NCI-H2107 treated with DMSO at 0.1 percent for 48 hours (cell line): ENCODE data around the gene BTBD2.
"Not testable (repeated sequence)": the region's sequence is repeated elsewhere in the genome, so short reads cannot be mapped to it uniquely, and the experiment has no call there.

Experiments
- DNase-seq: peaks from one replicate; lab custom pipeline; 2025; ENCODE audit not compliant: unreplicated experiment; lab: John Stamatoyannopoulos, UW

Gene BTBD2

GRCh38 chr19:2040647-2041432 is 25.3 kb upstream of the BTBD2 start:
- no peak for DNase-seq

GRCh38 chr19:2039959-2040646 is 24.6 kb upstream of the BTBD2 start:
- no peak for DNase-seq

GRCh38 chr19:2039089-2039958 is 23.8 kb upstream of the BTBD2 start:
- DNase-seq, result no peak

- DNase-seq, result no peak
Observed at GRCh38 chr19:2038284-2039088, 23.0 kb upstream of the BTBD2 start.

DNA sequence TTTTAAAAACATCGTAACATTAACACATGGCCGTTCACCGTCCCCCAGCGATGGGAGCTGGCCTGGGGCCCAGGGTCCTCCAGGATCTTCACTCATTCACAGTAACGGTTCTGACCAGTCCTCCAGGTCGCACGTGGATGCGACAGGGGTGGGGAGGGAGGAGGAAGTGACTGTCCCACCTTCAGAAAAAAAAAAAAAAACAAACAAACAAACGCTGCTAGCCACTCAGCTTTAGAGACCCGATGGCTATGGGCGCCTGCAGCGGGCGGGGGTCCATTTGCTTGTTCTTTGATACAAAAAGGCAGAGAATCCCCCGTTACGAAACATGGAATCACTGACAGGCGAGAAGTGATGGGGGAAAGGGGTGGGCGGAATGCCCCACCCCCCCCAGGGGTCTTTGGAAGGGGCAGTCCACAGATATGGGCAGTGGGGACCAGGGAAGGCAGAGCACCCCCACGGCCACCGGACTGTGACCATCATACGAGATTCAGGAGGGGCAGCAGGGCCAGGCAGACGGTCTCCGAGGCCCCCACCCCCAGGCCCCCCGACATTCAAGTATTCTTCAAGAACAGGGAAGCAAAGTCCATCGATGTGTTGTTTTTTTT is 22.2 kb upstream of the BTBD2 start:
- DNase-seq, result no peak

GRCh38 chr19:2036424-2036823 is 20.9 kb upstream of the BTBD2 start:
- no peak for DNase-seq

DNA sequence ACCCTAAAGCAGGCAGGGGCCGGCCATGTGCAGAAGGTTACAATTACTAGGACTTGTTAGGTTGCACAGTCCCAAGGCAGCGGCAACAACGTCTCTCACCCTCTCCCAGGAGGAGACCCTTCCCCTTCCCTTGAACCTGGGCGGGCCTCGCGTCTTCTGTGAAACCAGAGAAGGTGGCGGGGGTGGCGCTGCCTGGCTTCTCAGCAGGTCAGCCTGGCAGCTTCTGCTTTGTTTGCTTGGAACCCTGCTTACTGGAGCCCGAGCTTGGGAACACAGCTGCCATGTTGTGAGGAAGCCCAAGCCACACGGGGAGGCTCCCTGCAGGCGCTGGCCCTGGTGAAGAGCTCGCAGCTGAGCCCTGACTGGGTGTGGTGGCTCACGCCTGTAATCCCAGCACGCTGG is 20.1 kb upstream of the BTBD2 start:
- DNase-seq, result no peak

GRCh38 chr19:2034729-2035589 is 19.4 kb upstream of the BTBD2 start:
- no peak for DNase-seq

DNA sequence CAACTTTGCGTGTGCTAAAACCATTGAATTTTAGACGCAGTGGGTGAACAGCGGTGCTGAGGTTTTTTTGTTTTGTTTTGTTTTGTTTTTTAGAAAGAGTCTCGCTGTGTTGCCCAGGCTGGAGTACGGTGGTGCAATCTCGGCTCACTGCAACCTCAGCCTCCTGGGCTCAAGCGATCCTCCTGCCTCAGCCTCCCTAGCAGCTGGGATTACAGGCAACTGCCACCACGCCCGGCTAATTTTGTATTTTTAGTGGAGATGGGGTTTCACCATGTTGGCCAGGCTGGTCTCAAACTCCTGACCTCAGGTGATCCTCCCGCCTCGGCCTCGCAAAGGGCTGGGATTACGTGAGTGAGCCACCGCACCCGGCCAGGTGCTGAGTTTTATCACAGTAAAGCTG is 18.7 kb upstream of the BTBD2 start:
- not testable (repeated sequence) for DNase-seq

GRCh38 chr19:2033825-2034159 is 18.3 kb upstream of the BTBD2 start:
- DNase-seq, result no peak

DNA sequence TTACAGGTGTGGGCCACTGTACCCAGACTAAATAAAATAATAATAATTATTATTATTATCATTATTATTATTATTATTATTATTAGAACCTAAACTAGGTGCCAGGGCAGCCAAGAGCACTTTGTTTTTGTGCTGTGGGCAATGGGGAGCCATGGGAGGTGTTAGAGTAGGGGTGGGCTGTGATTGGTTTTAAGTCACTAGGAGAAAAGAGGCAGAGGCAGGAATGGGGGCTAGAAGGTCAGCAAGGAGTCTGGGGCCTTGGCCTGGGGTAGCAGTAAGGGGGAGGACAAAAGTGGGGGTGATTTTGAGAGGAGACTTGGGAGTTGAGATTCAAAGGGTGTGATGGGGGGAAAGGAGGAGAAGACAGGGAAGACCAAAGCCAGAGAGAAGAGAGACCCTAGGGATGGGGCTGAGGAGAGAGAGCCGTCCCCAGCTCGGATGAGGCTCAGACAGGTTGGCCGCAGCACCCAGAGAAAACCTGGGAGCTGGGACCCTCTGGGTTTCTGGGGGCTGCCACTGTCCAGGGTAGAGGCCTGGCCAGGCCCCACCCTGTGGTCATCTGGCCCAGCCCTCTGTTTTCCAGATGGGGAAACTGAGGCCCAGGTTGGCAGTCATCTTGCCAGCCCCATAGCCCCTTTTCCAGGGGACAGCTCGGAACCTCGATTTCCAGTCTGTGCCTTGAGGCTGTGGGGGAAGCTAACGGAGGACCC is 17.8 kb upstream of the BTBD2 start:
- DNase-seq, result no peak

GRCh38 chr19:2032296-2032941 is 16.9 kb upstream of the BTBD2 start:
- peak; percentile 91 for DNase-seq

GRCh38 chr19:2027361-2027760 is 11.8 kb upstream of the BTBD2 start:
- DNase-seq, result no peak

- no peak for DNase-seq
Observed at GRCh38 chr19:2026770-2027169, 11.3 kb upstream of the BTBD2 start.

DNA sequence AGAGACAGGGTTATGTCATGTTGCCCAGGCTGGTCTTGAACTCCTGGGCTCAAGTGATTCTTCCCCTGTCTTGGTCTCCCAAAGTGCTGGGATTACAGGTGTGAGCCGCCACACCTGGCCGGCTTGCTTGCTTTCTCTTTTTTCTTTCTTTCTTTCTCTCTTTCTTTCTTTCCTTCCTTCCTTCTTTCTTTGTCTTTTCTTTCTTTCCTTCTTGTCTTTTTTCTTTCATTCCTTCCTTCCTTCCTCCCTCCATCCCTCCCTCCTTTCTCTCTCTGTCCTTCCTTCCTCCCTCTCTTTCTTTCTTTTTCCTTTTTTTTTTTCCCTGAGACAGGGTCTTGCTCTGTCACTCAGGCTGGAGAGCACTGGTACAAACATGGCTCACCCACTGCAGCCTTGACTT is 6.8 kb upstream of the BTBD2 start:
- no peak for DNase-seq

DNA sequence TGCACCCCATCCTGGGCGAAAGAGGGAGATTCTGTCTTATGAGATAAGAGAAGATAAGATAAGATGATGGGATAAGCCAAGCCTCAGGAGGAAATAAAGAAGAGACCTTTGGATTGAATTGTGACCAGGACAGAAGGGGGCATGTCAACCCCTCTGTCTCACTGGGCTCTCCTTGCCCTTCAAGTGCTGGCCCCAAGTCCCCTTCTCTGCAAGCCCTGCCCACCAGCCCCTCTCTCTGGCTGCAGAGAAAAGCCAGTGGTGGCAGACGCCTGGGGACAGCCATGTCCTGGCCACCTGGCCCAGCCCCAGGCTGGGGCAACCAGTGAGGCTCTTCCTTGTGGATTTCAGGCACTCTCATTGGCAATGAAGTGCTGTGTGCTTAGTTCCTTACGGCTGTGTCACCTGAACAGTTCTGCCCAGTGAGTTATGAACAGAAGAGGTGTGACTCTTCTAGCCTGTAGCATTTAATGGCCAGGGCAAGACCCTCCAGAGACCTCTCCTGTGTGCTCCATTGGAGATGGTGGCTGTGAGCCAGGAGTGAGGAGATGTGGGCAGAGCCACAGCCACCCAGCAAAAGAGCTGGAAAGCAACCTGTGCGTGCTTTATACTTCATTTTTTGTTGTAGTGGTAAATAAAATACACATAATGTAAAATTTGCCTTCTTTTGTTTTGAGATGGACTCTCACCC is 6.1 kb upstream of the BTBD2 start:
- DNase-seq, result no peak

GRCh38 chr19:2018752-2019151 is 3.2 kb upstream of the BTBD2 start:
- DNase-seq, result no peak
